Neural progenitor cell (in vitro differentiated cells): ENCODE measurements around the gene CDAN1. TPM values are rescaled to one million over a fixed set of nuclear protein-coding genes. Genes with fewer than 3 reads are reported as not detected.

Experiments
- DNase-seq: peaks from one replicate; pipeline ENCODE4 v3.0.0-alpha.2; 2016; ENCODE audit warnings: low spot score
- H2AFZ ChIP-seq: fragments of 200-600 bp; sonication (generic); replicated peaks from 2 replicates; pipeline ENCODE4 v1.6.1; 2016; ENCODE audit warnings: antibody characterized with exemption
- H3F3A ChIP-seq: fragments of 200-600 bp; sonication (generic); 2 replicates; pipeline ENCODE4 v1.6.1; 2016; ENCODE audit warnings: antibody characterized with exemption, low read depth
- H3K27ac ChIP-seq: fragments of 200-600 bp; sonication (generic); 2 replicates; pipeline ENCODE4 v1.5.1; 2016; ENCODE audit warnings: mild to moderate bottlenecking
- H3K27me3 ChIP-seq: fragments of 200-600 bp; sonication (generic); 2 replicates; pipeline ENCODE4 v1.6.1; 2016; ENCODE audit warnings: mild to moderate bottlenecking, moderate library complexity
- H3K36me3 ChIP-seq: fragments of 200-600 bp; sonication (generic); 2 replicates; pipeline ENCODE4 v1.5.1; 2016
- H3K4me1 ChIP-seq: fragments of 200-600 bp; sonication (generic); 2 replicates; pipeline ENCODE4 v1.6.1; 2016; ENCODE audit warnings: mixed run types
- H3K4me2 ChIP-seq: fragments of 200-600 bp; sonication (generic); 2 replicates; pipeline ENCODE4 v1.6.1; 2016
- H3K4me3 ChIP-seq: fragments of 200-600 bp; sonication (generic); 2 replicates; pipeline ENCODE4 v1.5.1; 2016
- H3K79me2 ChIP-seq: fragments of 200-600 bp; sonication (generic); 2 replicates; pipeline ENCODE4 v1.6.1; 2016; ENCODE audit warnings: low read depth
- H3K9ac ChIP-seq: fragments of 200-600 bp; sonication (generic); 2 replicates; pipeline ENCODE4 v1.6.1; 2016
- H3K9me3 ChIP-seq: fragments of 200-600 bp; sonication (generic); 2 replicates; pipeline ENCODE4 v1.5.1; 2016; ENCODE audit warnings: low read depth
- H4K20me1 ChIP-seq: fragments of 200-600 bp; sonication (generic); 2 replicates; pipeline ENCODE4 v1.6.1; 2016; ENCODE audit warnings: low read depth
- H3K27ac Mint-ChIP-seq: 3 replicates; pipeline ENCODE4 v1.8.0; 2021; ENCODE audit warnings: mixed read lengths
- H3K27me3 Mint-ChIP-seq: 2 replicates; pipeline ENCODE4 v1.8.0; 2022; ENCODE audit warnings: low read depth, mild to moderate bottlenecking, inconsistent platforms, moderate library complexity, mixed read lengths; ENCODE audit not compliant: insufficient read depth
- H3K36me3 Mint-ChIP-seq: 3 replicates; pipeline ENCODE4 v1.8.0; 2021; ENCODE audit warnings: mixed read lengths
- H3K4me1 Mint-ChIP-seq: 3 replicates; pipeline ENCODE4 v1.8.0; 2021; ENCODE audit warnings: mixed read lengths
- H3K4me3 Mint-ChIP-seq: 3 replicates; pipeline ENCODE4 v1.8.0; 2021; ENCODE audit warnings: mild to moderate bottlenecking, moderate library complexity, mixed read lengths
- H3K9me3 Mint-ChIP-seq: 3 replicates; pipeline ENCODE4 v1.8.0; 2020; ENCODE audit warnings: mixed read lengths
- EZH2 ChIP-seq: fragments of 200-600 bp; sonication (generic); IDR thresholded peaks from 2 replicates; pipeline ENCODE4 v1.6.1; 2017; ENCODE audit warnings: antibody characterized with exemption, mild to moderate bottlenecking, moderate library complexity
- EZH2phosphoT487 ChIP-seq: fragments of 200-600 bp; sonication (generic); IDR thresholded peaks from 2 replicates; pipeline ENCODE4 v1.6.1; 2017; ENCODE audit warnings: antibody characterized with exemption
- total RNA-seq: library from RNA; depleted of rRNA; stranded (reverse); fragments of >200 nt; gene quantifications from 2 replicates; pipeline ENCODE4 v1.2.3, GENCODE V29; 2015; ENCODE audit warnings: low replicate concordance
- TF ChIP-seq, protein P1 (sequence below): fragments of 200-600 bp; sonication (generic); IDR thresholded peaks from 2 replicates; pipeline ENCODE4 v1.5.1; 2017; ENCODE audit warnings: antibody characterized with exemption, mild to moderate bottlenecking

The CDAN1 gene
- total RNA-seq, 1 donor from 2014 or later, result 20.2 TPM

DNA sequence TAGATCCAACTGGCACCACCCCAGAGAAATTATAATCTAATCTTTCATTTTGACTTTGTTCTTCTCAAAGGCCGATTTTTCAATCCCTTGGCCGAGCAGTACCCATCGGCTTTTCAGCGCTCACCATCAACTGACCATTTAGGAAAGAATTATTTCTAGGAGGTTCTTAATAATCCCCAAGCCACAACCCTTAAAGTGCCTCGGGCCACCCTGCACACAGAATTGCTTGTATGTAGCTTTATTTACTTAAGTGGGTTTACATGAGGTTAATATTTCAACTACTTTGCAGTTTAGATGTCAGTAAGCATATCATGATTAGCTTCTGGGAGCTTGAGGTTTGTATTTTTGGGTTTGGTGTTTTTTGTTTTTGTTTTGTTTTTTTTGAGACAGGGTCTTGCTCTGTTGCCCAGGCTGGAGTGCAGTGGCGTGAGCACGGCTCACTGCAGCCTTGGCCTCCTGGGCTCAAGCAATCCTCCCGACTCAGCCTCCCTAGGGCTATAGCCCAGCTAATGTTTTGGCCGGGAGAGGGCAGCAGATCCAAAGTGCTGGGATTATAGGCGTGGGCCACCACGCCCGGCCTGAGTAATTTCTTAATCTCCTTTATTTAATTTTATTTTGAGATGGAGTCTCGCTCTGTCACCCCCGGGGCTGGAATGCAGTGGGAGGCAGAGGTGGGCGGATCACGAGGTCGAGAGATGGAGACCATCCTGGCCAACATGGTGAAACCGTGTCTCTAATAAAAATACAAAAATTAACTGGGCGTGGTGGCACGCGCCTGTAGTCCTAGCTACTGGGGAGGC is 801 bp upstream of the CDAN1 start:
- peaks cover 11% of the 10 kb centered on the region for H3F3A ChIP-seq
- Mint-ChIP-seq H3K27ac (peak overlapping the region; percentile 92), H3K4me3 (peak overlapping the region; percentile 85), H3K4me1 (peaks cover 15% of the 10 kb centered on the region), H3K9me3 (no peaks in the 10 kb centered on the region), H3K36me3 (peaks cover 13% of the 10 kb centered on the region), H3K27me3 (peaks cover 8% of the 10 kb centered on the region)
- peak overlapping the region; percentile 94 for H2AFZ ChIP-seq
- H4K20me1 ChIP-seq, result peaks cover 14% of the 10 kb centered on the region
- H3K4me3 ChIP-seq, result peak overlapping the region; percentile 98
- H3K4me1 ChIP-seq, result peaks cover 3% of the 10 kb centered on the region
- peaks cover 3% of the 10 kb centered on the region for H3K36me3 ChIP-seq
- TF ChIP-seq, protein P1, sequence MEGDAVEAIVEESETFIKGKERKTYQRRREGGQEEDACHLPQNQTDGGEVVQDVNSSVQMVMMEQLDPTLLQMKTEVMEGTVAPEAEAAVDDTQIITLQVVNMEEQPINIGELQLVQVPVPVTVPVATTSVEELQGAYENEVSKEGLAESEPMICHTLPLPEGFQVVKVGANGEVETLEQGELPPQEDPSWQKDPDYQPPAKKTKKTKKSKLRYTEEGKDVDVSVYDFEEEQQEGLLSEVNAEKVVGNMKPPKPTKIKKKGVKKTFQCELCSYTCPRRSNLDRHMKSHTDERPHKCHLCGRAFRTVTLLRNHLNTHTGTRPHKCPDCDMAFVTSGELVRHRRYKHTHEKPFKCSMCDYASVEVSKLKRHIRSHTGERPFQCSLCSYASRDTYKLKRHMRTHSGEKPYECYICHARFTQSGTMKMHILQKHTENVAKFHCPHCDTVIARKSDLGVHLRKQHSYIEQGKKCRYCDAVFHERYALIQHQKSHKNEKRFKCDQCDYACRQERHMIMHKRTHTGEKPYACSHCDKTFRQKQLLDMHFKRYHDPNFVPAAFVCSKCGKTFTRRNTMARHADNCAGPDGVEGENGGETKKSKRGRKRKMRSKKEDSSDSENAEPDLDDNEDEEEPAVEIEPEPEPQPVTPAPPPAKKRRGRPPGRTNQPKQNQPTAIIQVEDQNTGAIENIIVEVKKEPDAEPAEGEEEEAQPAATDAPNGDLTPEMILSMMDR, result no peak
- no peak for TF ChIP-seq EZH2
- TF ChIP-seq EZH2phosphoT487, result no peak
- H3K4me2 ChIP-seq, result peak overlapping the region; percentile 85
- no peaks in the 10 kb centered on the region for H3K9me3 ChIP-seq
- DNase-seq, result no peak
- peak overlapping the region; percentile 53 for H3K9ac ChIP-seq
- no peak overlapping the region for H3K27ac ChIP-seq
- no peaks in the 10 kb centered on the region for H3K27me3 ChIP-seq
- H3K79me2 ChIP-seq, result peaks cover 8% of the 10 kb centered on the region

DNA sequence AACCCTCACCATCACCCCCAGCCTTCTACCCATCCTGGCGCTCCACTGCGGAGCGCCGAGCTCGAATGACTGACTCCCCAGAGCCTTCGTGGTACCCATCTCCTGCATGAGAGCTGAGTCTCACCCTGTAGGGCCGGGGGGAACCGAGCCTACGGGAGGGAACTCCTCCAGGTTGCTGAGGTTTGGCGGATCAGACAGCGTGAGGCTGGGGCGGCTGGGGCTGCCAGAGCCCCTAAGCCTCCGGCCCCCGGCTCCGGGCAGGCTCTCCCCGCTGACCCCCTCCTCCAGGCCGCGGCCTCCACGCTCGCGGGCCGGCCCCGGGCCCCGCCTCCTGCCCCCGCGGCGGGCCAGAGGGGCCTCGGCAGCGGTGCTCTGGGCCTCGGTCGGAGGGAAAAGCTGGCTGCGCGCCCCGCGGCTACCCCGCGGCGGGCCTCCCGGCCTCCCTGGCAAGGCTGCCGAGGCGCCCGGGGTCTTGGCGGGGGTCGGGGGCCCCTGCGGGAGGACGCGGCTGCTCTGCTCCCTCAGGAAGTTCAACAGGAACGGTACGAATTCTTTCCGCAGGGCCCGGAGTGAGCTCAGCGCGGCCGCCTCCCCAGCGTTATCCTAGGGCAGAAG is 643 bp downstream of the CDAN1 start:
- Histone ChIP-seq H3K27me3 (no peaks in the 10 kb centered on the region), H3K36me3 (peaks cover 3% of the 10 kb centered on the region), H3K27ac (no peak overlapping the region), H3K4me3 (peak overlapping the region; percentile 98), H2AFZ (peak overlapping the region; percentile 95), H4K20me1 (peaks cover 23% of the 10 kb centered on the region), H3K9ac (peak overlapping the region; percentile 70), H3F3A (peaks cover 14% of the 10 kb centered on the region), H3K4me2 (peak overlapping the region; percentile 85), H3K79me2 (peaks cover 8% of the 10 kb centered on the region), H3K9me3 (no peaks in the 10 kb centered on the region), H3K4me1 (peaks cover 3% of the 10 kb centered on the region)
- Mint-ChIP-seq H3K4me1 (peaks cover 15% of the 10 kb centered on the region), H3K4me3 (peak overlapping the region; percentile 89), H3K36me3 (peaks cover 18% of the 10 kb centered on the region), H3K27me3 (peaks cover 8% of the 10 kb centered on the region), H3K27ac (peak overlapping the region; percentile 72), H3K9me3 (no peaks in the 10 kb centered on the region)
- peak; percentile 70 for DNase-seq
- TF ChIP-seq EZH2phosphoT487, result no peak
- TF ChIP-seq, protein P1, result no peak
- TF ChIP-seq EZH2, result no peak

DNA sequence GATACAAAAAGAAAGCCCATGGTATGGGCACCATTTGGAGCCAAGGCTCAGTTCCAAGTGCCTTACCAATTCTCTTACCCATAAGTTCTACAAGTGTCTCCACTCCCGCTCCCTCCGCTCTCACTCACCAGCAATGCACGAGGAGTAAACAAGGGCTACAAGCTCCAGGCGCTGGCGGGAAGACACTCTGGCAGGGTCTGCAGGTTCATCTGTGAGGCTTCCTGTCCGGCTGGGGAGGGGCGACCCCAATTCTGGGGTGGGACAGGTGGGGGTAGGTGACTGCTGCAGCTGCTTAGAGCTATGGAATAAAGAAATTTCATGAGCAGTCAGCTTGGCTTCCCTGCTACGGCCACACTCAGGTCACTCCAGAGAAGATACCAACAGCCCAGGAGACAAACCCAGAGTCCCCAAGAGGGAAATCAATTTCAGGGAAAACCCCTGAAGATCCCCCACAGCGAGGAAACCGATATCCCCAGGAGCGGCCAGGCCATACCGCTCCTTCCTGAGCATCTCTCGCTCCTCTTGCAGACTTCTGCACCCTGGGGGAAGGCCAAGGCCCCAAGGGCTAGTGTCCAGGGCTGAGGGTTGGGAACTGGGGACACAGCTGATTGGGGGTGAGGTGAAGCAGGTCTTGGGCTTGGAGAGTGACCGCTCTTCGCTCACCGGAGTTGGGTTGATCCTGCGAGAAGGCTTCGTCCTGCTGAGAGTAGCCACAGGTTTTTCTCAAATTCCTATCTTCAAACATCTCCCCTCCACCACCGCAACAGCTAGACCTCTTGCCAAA is 1.4 kb downstream of the CDAN1 start:
- peak overlapping the region; percentile 72 for H3K27ac Mint-ChIP-seq

More for the DNA sequence above, 1.4 kb downstream of the CDAN1 start:
- no peak for TF ChIP-seq EZH2
- no peak for TF ChIP-seq EZH2phosphoT487
- TF ChIP-seq, protein P1, result no peak
- H3K9me3 Mint-ChIP-seq, result no peaks in the 10 kb centered on the region
- peaks cover 14% of the 10 kb centered on the region for H3F3A ChIP-seq
- peaks cover 23% of the 10 kb centered on the region for H4K20me1 ChIP-seq
- no peak for DNase-seq
- H3K36me3 ChIP-seq, result peaks cover 3% of the 10 kb centered on the region
- peak overlapping the region; percentile 95 for H2AFZ ChIP-seq
- H3K4me1 Mint-ChIP-seq, result peaks cover 17% of the 10 kb centered on the region
- no peak overlapping the region for H3K27ac ChIP-seq
- peaks cover 22% of the 10 kb centered on the region for H3K36me3 Mint-ChIP-seq
- peaks cover 10% of the 10 kb centered on the region for H3K27me3 Mint-ChIP-seq
- H3K79me2 ChIP-seq, result peaks cover 8% of the 10 kb centered on the region
- H3K4me2 ChIP-seq, result peak overlapping the region; percentile 85
- H3K27me3 ChIP-seq, result no peaks in the 10 kb centered on the region
- H3K4me3 Mint-ChIP-seq, result peak overlapping the region; percentile 89
- peaks cover 3% of the 10 kb centered on the region for H3K4me1 ChIP-seq
- no peak overlapping the region for H3K9ac ChIP-seq
- H3K9me3 ChIP-seq, result no peaks in the 10 kb centered on the region
- H3K4me3 ChIP-seq, result peak overlapping the region; percentile 98
